Muscle of leg (tissue), 11 donors: ENCODE data around the gene MTURN. TPM values are rescaled to one million over a fixed set of nuclear protein-coding genes. Genes with fewer than 3 reads are reported as not detected.

Experiments
- DNase-seq: peaks from one replicate; pipeline ENCODE4 v3.0.0; 2013
- H3K27ac ChIP-seq: one replicate; pipeline ENCODE4 v1.5.1; 2013; ENCODE audit warnings: mild to moderate bottlenecking, low read length, control low read depth
- H3K27me3 ChIP-seq: one replicate; pipeline ENCODE4 v1.6.1; 2013; ENCODE audit warnings: low read length; ENCODE audit not compliant: control insufficient read depth, insufficient read depth
- H3K36me3 ChIP-seq: one replicate; pipeline ENCODE4 v1.6.1; 2013; ENCODE audit warnings: low read length; ENCODE audit not compliant: control insufficient read depth, insufficient read depth
- H3K4me1 ChIP-seq: one replicate; pipeline ENCODE4 v1.6.1; 2013; ENCODE audit warnings: low read length; ENCODE audit not compliant: control insufficient read depth, insufficient read depth
- H3K4me3 ChIP-seq: one replicate; pipeline ENCODE4 v1.5.1; 2013; ENCODE audit warnings: low read length, control low read depth
- H3K9me3 ChIP-seq: replicated peaks from 2 replicates; pipeline ENCODE4 v1.6.1; 2013; ENCODE audit warnings: low read depth, low read length; ENCODE audit not compliant: control insufficient read depth
- WGBS: methylation state at CpG from one replicate; pipeline ENCODE4 v1.1.5; 2013; ENCODE audit warnings: missing lambda C conversion rate; ENCODE audit not compliant: insufficient coverage; 5-methylcytosine and 5-hydroxymethylcytosine counted together
- polyA plus RNA-seq, 8 donors: library from polyadenylated mRNA; unstranded; fragments of 120-200 nt; gene quantifications; one replicate each; pipeline versions ENCODE4 v1.2.1 to v1.2.3, GENCODE V29; 2013; ENCODE audit warnings: inconsistent platforms in 1 of 8, low replicate concordance in 1 of 8; ENCODE audit not compliant: insufficient read length in 8 of 8, insufficient read depth in 1 of 8
- total RNA-seq: library from RNA; stranded (reverse); fragments of 120-200 nt; gene quantifications from one replicate; pipeline ENCODE4 v1.2.4, GENCODE V29; 2013

MTURN gene
- total and polyA plus RNA-seq, 9 donors: 65.8 to 105 (median 80.6) TPM

DNA sequence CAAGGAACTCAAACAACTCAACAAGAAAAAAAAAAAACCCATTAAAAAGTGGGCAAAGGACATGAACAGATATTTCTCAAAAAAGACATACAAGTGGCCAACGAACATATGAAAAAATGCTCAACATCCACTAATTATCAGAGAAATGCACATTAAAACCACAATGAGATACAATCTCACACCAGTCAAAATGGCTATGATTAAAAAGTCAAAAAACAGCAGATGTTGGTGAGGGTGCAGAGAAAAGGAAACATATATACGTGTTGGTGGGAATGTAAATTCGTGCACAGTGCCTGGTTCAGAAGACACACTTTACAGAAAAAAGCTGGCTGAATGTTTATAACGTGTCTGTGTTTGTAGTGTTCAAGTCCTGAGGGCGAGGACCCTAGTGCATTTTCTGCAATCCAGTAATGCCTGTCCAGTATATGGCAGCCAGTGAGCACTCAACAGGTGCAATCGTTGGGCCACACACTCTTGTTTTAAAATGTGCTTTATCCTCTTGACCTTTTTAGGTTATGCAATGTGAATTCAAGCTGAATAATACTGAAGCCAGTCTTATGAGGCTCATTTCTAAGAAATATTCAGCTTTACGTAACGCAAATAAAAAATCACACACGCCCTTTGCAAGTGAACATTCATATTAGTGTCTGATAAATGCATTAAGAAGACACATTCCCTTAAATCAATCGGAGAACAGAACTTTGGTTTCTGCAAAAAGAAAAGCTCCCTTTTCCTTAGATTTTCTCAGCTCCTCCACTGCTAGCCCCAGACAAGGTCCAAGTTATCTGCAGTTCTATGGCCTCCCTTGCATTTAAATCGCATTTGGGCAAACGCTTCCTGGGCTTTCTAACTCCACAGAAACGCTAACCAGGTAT, 813 bp upstream of the MTURN start:
- DNase-seq: no peak
- H3K4me1 ChIP-seq: peaks cover 14% of the 10 kb centered on the region
- no peaks in the 10 kb centered on the region for H3K36me3 ChIP-seq
- H3K9me3 ChIP-seq: no peaks in the 10 kb centered on the region
- H3K27ac ChIP-seq: peak overlapping the region; percentile 76
- H3K27me3 ChIP-seq: peaks cover 5% of the 10 kb centered on the region
- H3K4me3 ChIP-seq: peak overlapping the region; percentile 59
- WGBS: 22% methylated on average over 9 of the region's 13 CpGs

DNA sequence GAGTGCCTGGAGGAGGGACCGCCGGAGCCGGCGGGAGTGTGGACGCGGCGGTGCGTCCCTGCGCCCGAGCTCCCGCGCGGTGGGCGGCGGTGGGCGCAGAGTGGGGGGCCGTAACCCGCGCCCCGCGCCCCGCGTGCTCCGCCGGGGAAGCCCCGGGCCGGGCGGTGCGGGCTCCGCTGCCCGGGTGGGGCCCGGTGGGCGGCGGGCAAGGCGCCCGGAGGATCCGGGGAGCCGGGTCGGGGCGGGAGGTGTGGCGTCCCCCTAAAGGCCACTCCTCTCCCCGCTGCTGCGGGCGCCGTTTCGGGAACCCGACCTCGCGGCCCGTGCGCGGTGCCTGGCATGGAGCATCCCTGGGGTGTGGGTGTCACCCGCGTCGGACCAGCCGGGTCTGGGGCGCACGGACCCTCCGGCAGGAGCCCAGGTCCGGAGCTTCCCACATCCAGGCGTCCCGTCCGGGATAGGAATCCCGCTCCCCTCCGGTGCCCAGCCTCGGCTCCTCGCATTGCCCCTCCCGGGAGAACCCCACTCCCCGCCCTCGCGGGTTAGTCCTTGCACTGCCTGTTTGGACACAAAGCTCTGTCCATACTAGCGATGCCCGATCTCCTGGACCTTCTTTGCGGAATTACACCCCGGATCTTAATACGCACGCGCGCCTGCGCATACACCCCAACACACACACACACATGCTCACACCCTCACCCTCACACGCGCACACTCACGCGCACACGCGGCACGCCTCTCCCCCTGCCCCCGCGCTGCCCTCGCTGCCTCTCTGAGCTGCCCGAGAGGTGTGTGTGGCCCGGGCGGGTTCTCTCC, 723 bp downstream of the MTURN start:
- no peaks in the 10 kb centered on the region for H3K36me3 ChIP-seq
- WGBS: under 1% methylated on average over 93 of the region's 93 CpGs
- DNase-seq: peak; percentile 77
- H3K9me3 ChIP-seq: no peaks in the 10 kb centered on the region
- H3K4me1 ChIP-seq: peaks cover 22% of the 10 kb centered on the region
- peak overlapping the region; percentile 72 for H3K4me3 ChIP-seq
- peaks cover 5% of the 10 kb centered on the region for H3K27me3 ChIP-seq
- H3K27ac ChIP-seq: peak overlapping the region; percentile 80

GRCh38 chr7:30136117-30136731, 1.4 kb downstream of the MTURN start:
- peak overlapping the region; percentile 72 for H3K4me3 ChIP-seq
- H3K36me3 ChIP-seq: no peaks in the 10 kb centered on the region
- no peaks in the 10 kb centered on the region for H3K9me3 ChIP-seq
- H3K4me1 ChIP-seq: peaks cover 22% of the 10 kb centered on the region
- 9% methylated on average over 24 of the region's 36 CpGs for WGBS
- DNase-seq: no peak
- H3K27ac ChIP-seq: peak overlapping the region; percentile 45
- H3K27me3 ChIP-seq: peaks cover 5% of the 10 kb centered on the region

GRCh38 chr7:30136743-30137485, 2.1 kb downstream of the MTURN start:
- H3K4me1 ChIP-seq: peaks cover 28% of the 10 kb centered on the region
- H3K36me3 ChIP-seq: no peaks in the 10 kb centered on the region
- peak overlapping the region; percentile 13 for H3K27ac ChIP-seq
- no peaks in the 10 kb centered on the region for H3K9me3 ChIP-seq
- DNase-seq: no peak
- WGBS: no CpG with 5 or more reads among the region's 7 CpGs
- peak overlapping the region; percentile 72 for H3K4me3 ChIP-seq
- peaks cover 5% of the 10 kb centered on the region for H3K27me3 ChIP-seq

DNA sequence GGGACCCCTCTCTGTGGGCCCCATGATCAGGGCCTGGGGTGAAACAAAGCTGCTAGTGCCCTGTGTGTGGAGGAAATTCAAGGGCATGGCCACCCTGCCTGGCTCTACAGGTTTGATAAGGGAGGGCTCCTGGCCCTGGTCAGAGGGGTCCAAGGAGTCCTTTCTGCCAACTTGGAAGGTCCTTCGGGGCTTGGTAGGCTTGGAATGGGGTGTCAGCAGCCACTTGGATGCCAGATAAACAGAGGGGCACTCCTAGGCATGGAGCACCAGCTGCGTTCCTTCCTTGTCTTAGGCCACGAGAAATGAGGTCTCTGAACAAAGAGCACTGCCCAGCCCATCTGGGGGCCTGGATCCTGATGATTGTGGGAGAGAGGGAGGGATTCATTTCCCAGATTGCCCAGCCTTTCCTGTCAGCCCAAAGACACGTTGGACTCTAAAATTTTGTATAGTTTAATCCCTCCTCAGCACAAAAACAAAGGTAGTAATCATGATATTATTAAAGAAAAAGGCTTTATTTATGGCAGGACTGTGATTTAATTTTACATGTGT, 5.1 kb downstream of the MTURN start:
- 80% methylated on average over 2 of the region's 4 CpGs for WGBS
- peak overlapping the region; percentile 31 for H3K27ac ChIP-seq
- peaks cover 41% of the 10 kb centered on the region for H3K4me1 ChIP-seq
- peaks cover 5% of the 10 kb centered on the region for H3K27me3 ChIP-seq
- no peaks in the 10 kb centered on the region for H3K9me3 ChIP-seq
- H3K36me3 ChIP-seq: no peaks in the 10 kb centered on the region
- DNase-seq: no peak
- no peak overlapping the region for H3K4me3 ChIP-seq

- Histone ChIP-seq H3K4me1 (peaks cover 41% of the 10 kb centered on the region), H3K36me3 (no peaks in the 10 kb centered on the region), H3K4me3 (no peak overlapping the region), H3K27ac (no peak overlapping the region), H3K9me3 (no peaks in the 10 kb centered on the region), H3K27me3 (peaks cover 5% of the 10 kb centered on the region)
- WGBS: no CpG with 5 or more reads among the region's 3 CpGs
- DNase-seq: no peak
Measured at GRCh38 chr7:30140456-30140855, 5.7 kb downstream of the MTURN start.

GRCh38 chr7:30142710-30143109, 7.9 kb downstream of the MTURN start:
- H3K4me1 ChIP-seq: peaks cover 40% of the 10 kb centered on the region
- H3K4me3 ChIP-seq: no peak overlapping the region
- no peaks in the 10 kb centered on the region for H3K9me3 ChIP-seq
- peak overlapping the region; percentile 76 for H3K27ac ChIP-seq
- H3K36me3 ChIP-seq: no peaks in the 10 kb centered on the region
- 67% methylated on average over 9 of the region's 9 CpGs for WGBS
- DNase-seq: peak; percentile 54
- no peaks in the 10 kb centered on the region for H3K27me3 ChIP-seq

DNA sequence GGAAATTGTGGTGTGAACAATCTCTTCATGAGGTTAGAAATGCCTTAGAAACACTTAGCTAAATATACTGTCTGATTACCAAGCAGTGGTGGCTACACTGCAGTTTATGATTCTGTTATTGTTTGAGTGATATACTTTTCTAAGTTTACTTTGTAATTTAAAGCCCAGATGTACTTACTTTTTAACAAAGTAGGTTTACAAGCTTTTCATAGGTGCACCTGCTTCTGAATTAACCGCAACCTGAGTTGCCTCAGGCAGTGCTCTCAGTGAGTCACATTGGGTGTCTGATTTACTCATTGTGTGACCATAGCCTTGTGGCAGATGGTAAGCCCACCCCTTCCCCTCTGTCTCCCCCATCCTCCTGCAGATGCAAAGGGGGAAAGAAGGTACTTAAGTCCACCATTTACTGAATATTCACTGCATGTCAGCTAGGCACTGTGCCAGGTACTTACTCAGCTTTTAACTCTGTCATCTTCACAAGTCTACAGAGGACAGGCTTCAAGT, 9.0 kb downstream of the MTURN start:
- H3K4me1 ChIP-seq: peaks cover 39% of the 10 kb centered on the region
- H3K27me3 ChIP-seq: no peaks in the 10 kb centered on the region
- H3K4me3 ChIP-seq: no peak overlapping the region
- peaks cover 6% of the 10 kb centered on the region for H3K36me3 ChIP-seq
- no peaks in the 10 kb centered on the region for H3K9me3 ChIP-seq
- peak overlapping the region; percentile 62 for H3K27ac ChIP-seq
- WGBS: no CpG with 5 or more reads among the region's 1 CpG
- no peak for DNase-seq

DNA sequence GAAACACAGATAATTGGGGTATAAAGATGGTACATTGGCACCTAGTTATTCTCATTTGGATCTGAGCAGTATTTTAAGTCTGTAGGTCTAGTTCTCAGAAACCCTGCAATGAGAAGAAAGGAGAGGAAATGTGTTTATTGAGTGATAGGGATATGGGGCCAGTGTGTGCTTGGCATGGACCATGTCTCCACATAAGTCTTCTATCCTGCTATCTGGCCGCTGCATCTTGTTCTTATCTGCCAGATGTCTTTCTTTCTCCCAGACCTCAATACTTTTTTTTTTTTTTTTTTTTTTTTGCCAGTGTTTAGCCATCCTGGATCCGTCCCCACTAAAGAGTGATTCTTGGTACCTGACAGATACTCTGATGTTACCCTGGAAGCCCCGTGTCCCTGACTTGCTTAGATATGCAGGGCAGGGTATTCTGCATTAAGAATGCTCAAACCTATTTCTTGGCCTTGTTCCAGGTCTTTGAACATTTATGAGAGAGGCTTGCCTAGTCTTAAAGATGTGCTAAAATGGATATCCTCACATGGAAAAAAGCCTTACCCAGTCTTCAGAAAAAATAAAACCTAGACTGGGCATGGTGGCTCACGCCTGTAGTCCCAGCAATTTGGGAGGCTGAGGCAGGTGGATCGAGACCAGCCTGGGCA, 10.0 kb downstream of the MTURN start:
- H3K36me3 ChIP-seq: peaks cover 14% of the 10 kb centered on the region
- H3K27ac ChIP-seq: no peak overlapping the region
- H3K4me1 ChIP-seq: peaks cover 33% of the 10 kb centered on the region
- no peak overlapping the region for H3K4me3 ChIP-seq
- 57% methylated on average over 1 of the region's 5 CpGs for WGBS
- H3K27me3 ChIP-seq: no peaks in the 10 kb centered on the region
- DNase-seq: no peak
- H3K9me3 ChIP-seq: no peaks in the 10 kb centered on the region
